KOPT-K1 (cell line): ENCODE data around the gene GSE1.
A peak's percentile ranks its signal among the peaks of the same experiment; 100 is the strongest.

ENCODE experiments used
- H3K27ac ChIP-seq: fragments of 200-600 bp; sonication (generic); 2 replicates; pipeline ENCODE4 v1.5.1; 2016; ENCODE audit warnings: antibody characterized with exemption, mild to moderate bottlenecking, low read depth, low read length; ENCODE audit not compliant: poor library complexity, severe bottlenecking
- H3K36me3 ChIP-seq: fragments of 200-600 bp; sonication (generic); 2 replicates; pipeline ENCODE4 v1.5.1; 2017; ENCODE audit warnings: antibody characterized with exemption, mild to moderate bottlenecking, low read length, moderate library complexity; ENCODE audit not compliant: insufficient read depth
- H3K9me3 ChIP-seq: fragments of 200-600 bp; sonication (generic); 2 replicates; pipeline ENCODE4 v1.5.1; 2017; ENCODE audit warnings: antibody characterized with exemption, low read length, mild to moderate bottlenecking; ENCODE audit not compliant: insufficient read depth, poor library complexity, severe bottlenecking

GSE1 gene

DNA sequence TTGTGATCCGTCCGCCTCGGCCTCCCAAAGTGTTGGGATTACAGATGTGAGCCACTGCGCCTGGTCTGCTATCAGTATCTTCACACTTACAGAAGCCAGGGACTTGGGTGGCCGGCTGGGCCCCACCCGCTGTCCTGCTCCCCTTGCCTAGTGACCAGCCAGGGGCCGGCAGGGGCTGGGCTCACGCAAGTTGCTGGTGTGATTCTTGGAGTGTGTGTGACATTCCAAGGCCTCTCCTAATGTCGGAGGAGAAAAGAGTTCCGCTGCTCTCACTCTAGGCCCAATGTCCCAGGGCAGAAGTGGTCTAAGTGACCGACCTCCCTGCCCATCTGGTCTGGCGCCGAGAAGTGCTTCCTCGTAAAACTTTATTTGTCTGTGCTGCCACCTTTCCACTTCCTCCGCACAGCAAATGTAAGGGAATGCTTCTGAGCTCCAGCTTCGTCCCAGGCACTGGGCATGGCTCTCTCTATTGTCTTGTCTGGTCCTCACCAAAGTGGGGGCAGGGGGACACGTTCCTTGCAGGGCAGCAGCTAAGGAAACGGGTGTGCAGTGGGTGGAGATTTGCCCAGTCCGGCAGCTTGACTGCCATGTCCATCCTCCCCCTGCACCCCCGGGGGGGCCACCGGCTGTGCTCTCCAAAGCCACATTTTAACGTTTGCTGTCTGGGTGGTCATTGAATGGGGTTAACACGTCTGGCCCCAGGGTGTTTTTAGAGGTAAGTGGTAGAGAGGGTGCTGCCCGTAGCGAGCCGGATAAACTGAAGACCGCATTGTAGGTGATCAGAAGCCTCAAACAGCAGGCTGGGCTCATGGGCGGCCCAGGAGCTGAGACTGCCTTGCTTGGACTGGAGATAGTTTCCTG is 7.8 kb upstream of the GSE1 start:
- H3K36me3 ChIP-seq, result no peaks in the 10 kb centered on the region
- no peaks in the 10 kb centered on the region for H3K9me3 ChIP-seq
- H3K27ac ChIP-seq, result no peak overlapping the region

DNA sequence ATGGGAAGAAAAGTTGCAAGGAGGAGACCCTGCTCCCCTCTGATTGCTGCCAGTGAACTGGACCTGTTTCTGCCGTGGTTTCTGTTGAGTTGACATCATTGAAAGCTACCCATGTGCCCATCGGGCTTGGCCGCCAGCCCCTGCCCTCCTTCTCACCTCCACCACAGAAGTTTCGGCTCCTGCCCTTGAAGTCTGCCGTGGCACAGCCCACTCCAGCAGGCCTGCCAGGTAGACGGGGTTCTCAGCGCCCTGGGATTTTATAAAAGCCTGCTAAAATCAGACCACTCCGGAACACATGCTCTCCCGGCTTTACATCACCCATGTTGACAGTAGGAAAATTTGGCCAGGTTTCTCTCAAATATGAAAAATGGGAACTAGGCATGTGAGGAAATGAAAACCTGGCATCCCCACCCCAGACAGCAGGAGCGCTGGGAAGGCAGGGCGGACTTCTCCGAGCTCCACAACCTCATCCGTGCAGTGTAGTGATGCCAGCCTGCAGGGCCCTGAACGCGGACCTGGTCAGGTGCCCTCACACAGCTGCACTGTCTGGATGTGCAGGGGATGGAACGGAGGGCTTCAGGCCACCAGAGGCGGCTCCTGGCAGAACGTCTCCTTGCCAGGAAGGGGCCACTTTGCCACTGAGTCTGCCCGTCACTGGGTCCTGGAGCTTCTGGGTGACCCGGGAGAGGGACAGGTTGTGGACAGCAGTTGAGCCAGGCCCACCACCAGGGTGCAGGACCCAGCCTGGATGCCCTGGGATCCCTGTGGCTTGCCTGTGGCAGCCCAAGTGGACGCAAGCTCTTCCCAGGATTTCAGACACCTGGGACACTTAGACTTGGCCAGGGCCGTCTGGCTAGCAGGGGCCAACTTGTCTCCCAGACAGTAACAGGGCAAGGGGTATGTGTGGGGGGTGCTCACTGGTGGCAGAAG is 6.9 kb upstream of the GSE1 start:
- no peak overlapping the region for H3K27ac ChIP-seq
- H3K9me3 ChIP-seq, result no peaks in the 10 kb centered on the region
- no peaks in the 10 kb centered on the region for H3K36me3 ChIP-seq

DNA sequence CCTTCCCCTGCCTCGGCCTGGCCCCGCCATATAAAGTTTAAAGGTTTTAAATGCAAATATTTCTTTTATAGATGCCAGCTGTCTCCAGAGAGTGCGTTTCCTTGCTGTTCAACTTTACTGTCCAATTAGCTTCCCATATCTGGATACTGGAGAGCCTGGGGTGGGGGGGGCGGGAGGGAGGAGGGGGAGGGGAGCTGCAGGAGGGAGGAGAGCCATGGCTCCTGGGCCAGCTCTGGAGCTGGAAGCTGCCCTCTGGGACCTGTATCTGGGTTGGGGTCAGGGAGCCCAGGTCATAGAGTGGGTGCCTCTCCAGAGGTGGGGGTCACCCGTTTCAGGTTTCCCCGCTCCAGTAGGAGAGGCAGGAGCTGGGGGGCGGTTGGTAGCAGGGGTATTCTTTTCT is 6.2 kb upstream of the GSE1 start:
- Histone ChIP-seq H3K27ac (peak overlapping the region; percentile 38), H3K9me3 (no peaks in the 10 kb centered on the region), H3K36me3 (no peaks in the 10 kb centered on the region)

DNA sequence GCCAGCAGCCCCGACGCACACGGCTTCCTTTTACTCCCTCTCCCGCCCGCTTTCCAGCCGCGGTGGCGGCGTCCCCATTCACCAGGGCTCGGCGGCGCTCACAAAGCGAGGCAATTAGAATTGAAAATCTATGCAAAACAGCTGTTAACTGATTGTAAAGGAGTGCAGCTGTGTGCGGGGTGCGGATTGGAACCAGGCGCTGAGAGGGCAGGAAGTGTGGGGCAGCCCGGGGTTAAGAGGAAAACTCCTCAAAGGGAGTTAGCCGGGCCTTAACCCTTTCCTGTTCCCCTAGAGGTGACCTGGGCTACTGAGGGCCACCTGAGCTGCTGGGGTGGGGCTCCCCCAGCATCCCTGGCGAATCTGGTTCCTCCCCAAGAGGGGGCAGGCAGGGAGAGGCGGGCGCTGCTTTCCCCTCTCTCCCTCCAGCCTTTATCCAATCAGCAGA is 5.8 kb upstream of the GSE1 start:
- peak overlapping the region; percentile 38 for H3K27ac ChIP-seq
- no peaks in the 10 kb centered on the region for H3K9me3 ChIP-seq
- no peaks in the 10 kb centered on the region for H3K36me3 ChIP-seq

DNA sequence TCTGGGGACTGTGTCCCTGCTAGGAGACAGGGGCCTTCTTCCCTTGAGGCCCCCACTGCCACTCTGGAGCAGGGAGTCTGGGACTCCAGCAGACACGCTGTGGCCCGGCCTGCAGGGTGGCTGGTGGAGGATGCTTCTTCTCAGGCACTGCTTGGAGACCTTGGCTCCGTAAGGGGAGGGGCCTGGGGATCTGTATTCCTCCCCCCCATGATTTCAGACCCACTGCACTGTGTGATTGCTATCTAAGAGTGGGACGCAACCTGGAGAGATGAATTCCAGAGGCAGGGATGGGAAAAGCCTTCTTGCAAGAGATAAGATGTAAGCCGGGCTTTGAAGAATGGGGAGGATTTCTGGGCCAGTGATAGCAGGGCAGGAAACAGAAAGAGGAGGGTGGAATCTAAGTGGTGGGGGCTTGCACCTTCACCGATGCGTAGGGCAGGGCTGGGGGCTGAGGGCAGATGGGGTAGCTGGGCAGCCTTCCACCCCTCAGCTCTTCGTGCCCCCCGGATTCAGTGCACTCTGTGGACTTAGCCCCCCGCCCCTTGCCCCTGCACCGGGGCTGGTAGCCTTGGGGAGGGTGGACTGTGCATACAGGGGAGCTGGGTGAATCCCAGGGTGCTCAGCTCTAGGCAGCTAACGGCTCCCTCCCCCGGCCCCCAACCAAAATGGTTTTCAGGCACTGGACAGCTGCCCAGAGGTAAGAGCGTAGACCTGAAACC is 5.2 kb upstream of the GSE1 start:
- Histone ChIP-seq H3K9me3 (no peaks in the 10 kb centered on the region), H3K36me3 (no peaks in the 10 kb centered on the region), H3K27ac (peak overlapping the region; percentile 38)

DNA sequence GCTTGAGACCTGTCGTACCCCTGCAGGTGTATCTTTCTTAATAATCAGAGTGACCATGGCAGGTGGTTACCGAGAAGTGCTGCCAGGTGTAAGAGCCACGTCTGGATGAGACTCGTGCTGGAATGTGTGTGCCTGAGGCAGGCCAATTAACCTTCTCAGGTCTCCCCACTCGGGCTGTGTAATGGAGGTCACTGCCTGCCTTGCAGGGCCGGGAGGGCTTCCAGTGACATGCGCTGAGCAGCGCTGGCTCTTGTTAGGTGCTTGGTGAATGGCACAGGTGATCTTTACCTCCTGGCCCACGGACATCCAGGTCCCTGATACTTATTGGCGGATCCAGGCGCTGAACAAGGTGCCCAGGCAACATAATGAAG is 4.6 kb upstream of the GSE1 start:
- no peaks in the 10 kb centered on the region for H3K36me3 ChIP-seq
- no peaks in the 10 kb centered on the region for H3K9me3 ChIP-seq
- no peak overlapping the region for H3K27ac ChIP-seq

DNA sequence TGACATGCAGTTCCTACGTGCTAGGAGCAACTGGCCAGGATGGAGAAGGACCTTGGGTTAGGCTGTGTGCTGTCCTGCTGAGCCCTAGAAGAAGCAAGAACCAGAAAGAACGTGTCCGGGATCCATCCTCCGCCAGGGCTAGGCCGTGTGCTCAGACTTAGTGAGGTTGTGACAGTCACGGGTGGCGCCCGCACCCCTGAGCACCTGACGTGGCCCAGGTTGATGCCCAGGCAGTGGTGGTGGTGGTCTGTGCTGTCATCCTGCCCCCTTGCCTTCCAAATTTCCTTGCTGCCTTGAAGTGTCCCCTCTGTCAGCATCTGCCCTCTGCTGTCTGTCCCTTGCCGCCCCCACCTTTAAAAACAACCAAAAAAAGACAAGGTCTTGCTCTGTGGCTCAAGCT is 4.2 kb upstream of the GSE1 start:
- Histone ChIP-seq H3K36me3 (no peaks in the 10 kb centered on the region), H3K9me3 (no peaks in the 10 kb centered on the region), H3K27ac (no peak overlapping the region)

DNA sequence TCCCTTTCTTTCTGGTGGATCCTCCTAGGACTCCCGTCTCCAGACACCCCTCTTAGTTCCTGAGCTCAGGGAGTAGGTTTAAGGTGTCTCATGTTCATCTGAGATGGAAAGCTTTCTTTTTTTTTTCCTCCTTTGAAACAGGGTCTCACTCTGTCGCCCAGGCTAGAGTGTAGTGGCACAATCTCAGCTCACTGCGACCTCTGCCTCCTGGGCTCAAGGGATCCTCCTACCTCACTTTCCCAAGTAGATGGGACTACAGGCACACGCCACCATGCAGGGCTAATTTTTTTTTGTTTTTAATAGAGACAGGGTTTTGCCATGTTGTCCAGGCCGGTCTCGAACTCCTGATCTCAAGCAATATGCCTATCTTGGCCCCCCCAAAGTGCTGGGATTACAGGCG is 3.6 kb upstream of the GSE1 start:
- no peaks in the 10 kb centered on the region for H3K9me3 ChIP-seq
- no peaks in the 10 kb centered on the region for H3K36me3 ChIP-seq
- H3K27ac ChIP-seq, result no peak overlapping the region

DNA sequence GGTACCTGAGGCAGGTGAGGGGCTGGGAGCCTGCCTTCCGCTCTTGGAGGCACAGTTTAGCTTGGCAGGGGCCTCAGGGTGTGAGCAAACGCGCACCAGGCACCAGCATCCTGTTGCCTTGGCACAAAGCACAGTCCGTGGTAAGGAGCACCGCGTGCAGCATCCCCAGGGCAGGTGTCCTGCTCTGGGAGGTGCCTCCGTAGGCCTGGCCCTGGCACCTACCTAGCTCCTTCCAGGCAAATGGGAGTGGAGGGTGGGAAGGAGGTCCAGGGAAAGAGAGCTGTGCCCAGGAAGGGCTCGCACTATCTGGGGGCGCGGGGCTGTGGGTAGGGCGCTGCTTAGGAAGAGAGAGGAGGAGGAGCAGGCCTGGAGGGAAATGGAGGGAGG is 3.1 kb upstream of the GSE1 start:
- H3K27ac ChIP-seq, result peak overlapping the region; percentile 91
- no peaks in the 10 kb centered on the region for H3K36me3 ChIP-seq
- H3K9me3 ChIP-seq, result no peaks in the 10 kb centered on the region

DNA sequence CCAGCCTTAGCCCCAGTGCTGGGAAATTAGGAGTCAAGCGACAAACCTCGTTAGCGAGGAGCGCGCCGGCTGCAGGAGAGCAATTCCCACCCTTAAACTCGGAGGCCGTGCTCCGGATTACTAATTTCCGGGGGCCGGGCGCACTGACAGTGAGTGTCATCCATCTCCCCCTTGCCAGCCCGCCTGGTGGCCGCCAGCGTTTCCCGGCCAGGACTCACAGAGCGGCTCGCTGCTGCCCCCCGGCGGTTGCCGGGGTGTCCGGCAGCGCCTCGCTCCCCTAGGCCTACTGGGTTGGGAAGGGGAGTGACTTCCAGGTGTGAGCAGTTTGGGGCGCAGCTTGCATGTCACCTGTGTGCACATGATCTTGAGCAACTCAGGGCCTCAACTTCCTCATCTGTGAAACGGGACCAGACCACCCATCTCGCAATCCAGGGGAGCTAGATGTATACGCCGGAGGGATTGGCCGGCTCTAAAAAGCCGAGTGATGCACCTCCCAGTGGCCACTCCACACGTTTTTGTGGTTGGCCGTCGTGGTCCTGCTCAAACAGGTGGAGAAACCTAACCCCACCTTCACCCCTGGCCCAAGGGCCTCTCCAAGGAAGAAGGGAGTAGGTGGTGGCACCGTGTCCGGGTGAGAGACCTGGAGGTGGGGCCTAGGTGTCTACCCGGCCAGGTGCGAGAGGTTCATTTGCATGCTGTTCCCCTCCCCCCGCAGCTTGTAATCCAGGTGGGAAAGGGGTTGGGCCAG is 2.5 kb upstream of the GSE1 start:
- peak overlapping the region; percentile 91 for H3K27ac ChIP-seq
- no peaks in the 10 kb centered on the region for H3K36me3 ChIP-seq

DNA sequence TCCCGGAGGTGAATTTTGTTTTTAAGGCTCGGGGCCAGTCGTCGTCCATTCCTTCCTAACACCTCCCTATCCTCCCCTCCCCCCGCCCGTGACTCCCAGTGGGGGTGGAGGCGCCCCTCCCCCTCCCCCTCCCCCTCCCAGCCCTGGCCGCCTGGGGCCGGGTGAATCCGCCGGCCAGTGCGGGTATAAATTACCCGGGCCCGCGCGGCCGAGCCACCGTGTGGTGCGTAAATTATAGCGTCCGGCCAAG is 2.0 kb upstream of the GSE1 start:
- Histone ChIP-seq H3K27ac (peak overlapping the region; percentile 91), H3K36me3 (no peaks in the 10 kb centered on the region), H3K9me3 (no peaks in the 10 kb centered on the region)

More for the DNA sequence above, 2.5 kb upstream of the GSE1 start:
- H3K9me3 ChIP-seq, result no peaks in the 10 kb centered on the region

DNA sequence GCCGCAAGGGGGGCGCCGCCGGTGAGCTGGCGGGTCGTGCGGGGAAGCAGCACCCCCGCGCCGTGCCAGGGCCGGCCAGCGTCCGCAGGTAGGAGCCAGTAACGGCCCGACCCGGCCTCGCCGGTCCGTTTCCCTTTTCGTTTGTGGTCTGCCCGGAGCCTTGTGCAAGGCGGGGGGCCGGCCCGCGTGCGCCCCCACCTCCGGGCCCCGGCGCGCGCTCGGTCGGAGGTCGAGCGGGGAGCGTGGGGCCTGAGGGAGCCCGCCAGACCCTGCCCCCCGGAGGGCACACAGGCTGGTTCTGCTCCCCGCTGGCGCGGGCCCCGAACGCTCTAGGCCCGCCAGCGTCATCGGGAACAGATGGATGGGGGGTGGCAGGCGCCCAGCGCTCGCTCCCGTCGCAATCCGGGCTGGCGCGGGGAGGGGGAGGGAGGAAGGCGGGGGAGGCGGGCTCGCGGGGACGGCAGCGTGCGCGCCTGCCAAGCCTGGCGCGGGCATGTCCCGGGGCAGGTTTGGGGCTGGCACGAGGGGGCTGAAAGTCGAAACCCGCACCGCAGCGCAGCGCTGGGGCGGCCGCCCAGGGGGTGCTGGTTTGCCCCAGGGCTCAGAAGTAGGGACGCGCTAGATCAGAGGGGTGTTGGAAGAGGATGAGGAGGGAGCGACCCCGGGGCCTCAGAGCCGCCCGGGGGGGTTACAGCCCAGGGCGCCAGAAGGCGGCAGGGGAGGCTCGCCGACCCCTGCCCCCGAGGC is 1.5 kb upstream of the GSE1 start:
- H3K36me3 ChIP-seq, result peaks cover 3% of the 10 kb centered on the region; the same call in 1 of the 2 replicates
- no peaks in the 10 kb centered on the region for H3K9me3 ChIP-seq
- peak overlapping the region; percentile 91 for H3K27ac ChIP-seq

DNA sequence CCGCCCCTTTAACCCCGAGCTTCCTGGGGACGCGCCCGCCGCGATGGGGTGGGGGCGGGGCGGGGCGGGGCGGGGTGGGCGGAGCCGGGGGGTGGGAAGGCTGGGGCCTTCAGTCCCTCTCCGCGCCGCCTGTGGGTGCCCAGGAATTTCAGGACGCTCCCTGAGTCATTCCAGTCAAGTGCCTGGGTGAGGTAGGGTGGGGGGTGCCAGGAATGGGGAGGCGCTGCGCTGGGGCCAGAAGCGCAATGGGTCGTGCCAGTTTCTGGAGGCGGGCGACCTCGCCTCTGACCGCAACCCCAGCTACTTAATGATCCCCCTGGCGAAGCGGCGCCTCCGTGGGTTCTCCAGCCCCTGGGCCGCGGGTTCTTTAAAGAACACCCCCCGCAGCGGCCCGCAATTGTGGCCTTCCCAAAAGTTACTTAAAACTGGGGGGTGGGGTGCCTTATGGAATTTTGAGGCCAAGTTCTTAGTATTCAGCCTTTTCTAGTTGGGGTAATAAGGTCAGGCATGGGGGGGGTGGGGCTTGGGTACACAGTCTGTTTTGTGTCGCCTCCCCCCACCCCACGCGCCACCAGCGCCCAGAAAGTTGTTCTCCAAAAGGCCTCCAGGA is 826 bp upstream of the GSE1 start:
- peak overlapping the region; percentile 91 for H3K27ac ChIP-seq
- no peaks in the 10 kb centered on the region for H3K9me3 ChIP-seq
- H3K36me3 ChIP-seq, result peaks cover 10% of the 10 kb centered on the region
